PFSK-1 (cell line): ENCODE results near the gene NID1.

Experiments
- POLR2AphosphoS5 ChIP-seq: IDR thresholded peaks from 2 replicates; pipeline ENCODE4 v1.6.1; 2012; ENCODE audit warnings: low read depth, mild to moderate bottlenecking, control low read depth, low read length, moderate library complexity
- REST ChIP-seq, 2 experiments: IDR thresholded peaks; 2 replicates each; pipeline versions ENCODE4 v1.6.1 to v1.8.0; 2011 to 2012; ENCODE audit warnings: low read depth in 2 of 2, low read length in 2 of 2, control low read depth in 1 of 2, inconsistent platforms in 1 of 2, mild to moderate bottlenecking in 1 of 2, moderate library complexity in 1 of 2; ENCODE audit not compliant: insufficient read depth in 1 of 2
- SIN3A ChIP-seq: IDR thresholded peaks from 2 replicates; pipeline ENCODE4 v1.6.1; 2012; ENCODE audit warnings: mild to moderate bottlenecking, low read length, moderate library complexity, borderline replicate concordance; ENCODE audit not compliant: insufficient read depth

GRCh38 chr1:235998812-235999211, 66.1 kb downstream of the NID1 start:
- TF ChIP-seq REST (IDR thresholded peaks at IDR 0.05; ENCODE audit: insufficient read depth in 1 of 2, low read depth in 2 of 2, low read length in 2 of 2): no peak
- no peak for TF ChIP-seq SIN3A
- no peak for TF ChIP-seq POLR2AphosphoS5
